NCI-H1105 treated with DMSO at 0.1 percent for 48 hours (cell line): ENCODE data around the gene MAGI2.

Source experiments
- DNase-seq: peaks from one replicate; lab custom pipeline; 2025; lab: John Stamatoyannopoulos, UW

MAGI2 gene

DNA sequence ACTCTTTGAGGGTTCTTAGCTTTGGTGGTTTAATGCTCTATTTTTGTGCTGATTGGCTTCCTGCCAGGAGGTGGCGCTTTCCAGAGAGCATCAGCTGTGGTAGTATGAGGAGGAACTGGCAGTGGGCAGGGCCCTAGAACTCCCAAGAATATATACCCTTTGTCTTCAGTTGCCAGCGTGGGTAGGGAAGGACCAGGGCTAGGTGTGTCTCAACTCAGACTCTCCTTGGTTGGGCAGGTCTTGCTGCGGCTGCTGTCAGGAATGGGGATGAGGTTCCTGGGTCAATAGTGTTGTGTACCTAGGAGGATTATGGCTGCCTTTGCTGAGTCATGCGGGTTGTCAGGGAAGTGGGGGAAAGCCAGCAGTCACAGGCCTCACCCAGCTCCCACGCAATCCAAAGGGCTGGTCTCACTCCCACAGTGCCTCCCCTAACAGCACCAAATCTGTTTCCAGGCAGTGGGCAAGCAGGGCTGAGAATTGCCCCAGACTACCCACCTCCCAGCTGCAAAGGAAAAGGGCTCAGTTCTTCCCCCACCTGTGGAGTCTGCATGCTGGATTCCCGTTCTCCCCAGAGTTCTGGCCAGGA, 1463.4 kb downstream of the MAGI2 start:
- DNase-seq = no peak

DNA sequence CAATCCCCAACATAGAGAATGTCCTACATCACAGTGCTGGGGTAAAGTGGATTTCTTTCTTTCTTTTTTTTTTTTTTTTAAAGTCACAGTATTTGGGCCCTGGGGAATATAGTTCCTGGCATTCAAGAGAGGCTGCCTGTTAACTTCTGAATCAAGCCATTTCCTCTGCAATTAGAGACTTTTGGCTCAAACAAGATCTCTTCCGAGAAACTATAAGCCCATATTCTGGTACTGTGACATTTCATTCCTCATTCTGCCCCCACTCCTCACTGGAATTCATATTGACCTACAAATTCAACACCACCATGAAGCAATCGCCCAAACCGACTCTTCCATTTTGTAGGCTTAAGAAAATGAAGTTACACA, 1467.5 kb downstream of the MAGI2 start:
- no peak for DNase-seq

DNA sequence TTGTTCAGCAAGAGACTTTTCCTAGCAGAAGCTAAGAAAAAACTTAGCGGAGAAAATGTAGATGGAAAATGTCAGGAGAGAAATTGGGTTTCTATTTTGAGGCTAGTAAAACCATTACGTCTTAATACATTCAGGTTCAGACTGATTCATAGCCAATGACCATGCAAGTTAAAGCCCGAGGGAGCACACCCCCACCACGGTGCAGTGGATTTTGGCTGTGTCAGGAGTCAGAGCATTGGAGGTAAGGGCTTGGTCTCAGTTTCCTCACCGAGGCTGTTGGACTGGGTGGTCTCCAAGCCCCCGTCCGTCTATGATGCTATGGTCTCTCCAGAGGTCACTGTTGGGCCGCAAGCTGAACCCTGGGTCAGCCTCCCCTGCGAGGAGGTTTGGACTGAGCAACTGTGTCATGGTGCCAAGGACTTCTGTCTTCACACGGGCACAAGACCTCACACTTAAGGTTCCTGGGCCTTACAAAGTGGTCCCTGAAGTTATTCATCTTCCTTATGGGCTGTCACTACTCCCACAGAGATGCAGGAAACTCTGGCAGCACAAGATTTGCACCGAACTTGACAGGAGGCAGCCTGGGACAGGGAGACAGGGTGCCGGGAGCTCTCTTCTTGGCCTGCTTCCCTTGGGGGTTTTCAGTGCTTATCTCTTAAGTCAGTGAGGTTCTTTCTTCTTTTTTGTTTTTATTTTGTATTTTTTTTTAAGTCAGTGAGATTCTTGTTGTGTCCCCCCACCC, 1468.1 kb downstream of the MAGI2 start:
- DNase-seq = no peak

DNA sequence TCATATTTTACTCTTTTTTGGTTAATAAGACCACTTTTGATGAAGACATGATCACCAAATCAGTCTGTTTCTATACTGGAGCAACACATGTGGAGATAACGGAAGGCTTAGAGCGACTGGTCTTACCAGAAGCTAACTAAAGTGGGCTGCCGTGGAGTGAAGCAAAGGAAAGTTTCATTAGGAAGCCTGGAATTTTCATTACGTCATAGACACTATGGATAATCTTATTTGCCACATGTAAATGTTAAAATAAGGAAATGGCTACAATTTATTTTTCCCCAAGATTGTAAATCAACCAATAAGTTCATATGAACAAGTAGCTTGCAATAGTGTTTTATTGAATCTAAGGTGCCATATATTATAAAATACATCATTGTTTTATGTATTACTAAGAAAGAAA, 1469.5 kb downstream of the MAGI2 start:
- no peak for DNase-seq

DNA sequence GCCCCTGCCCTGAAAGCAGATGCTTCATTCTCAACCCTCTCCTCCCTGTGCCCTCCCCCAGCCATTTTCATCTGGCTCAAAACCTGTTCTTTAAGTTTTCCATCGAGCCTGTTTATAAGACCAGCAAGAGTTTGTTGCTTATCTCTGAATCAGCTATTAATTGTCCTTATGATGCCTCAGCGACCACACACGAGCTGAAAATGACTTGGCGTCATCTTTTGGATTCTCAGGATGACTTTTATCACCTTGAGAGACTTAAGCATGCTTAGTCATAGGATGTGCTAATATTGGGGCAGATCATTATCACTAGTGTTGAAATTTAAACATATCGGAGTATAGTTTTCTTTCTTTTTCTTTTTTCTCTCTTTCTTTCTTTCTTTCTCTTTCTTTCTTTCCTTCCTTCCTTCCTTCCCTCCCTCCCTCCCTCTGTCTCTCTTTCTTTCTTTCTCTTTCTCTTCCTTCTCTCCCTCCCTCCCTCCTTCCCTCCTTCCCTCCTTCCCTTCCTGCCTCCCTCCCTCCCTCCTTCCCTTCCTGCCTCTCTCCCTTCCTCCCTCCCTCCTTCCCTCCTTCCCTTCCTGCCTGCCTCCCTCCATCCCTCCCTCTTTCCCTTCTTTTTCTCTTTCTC, 1470.4 kb downstream of the MAGI2 start:
- no peak for DNase-seq

DNA sequence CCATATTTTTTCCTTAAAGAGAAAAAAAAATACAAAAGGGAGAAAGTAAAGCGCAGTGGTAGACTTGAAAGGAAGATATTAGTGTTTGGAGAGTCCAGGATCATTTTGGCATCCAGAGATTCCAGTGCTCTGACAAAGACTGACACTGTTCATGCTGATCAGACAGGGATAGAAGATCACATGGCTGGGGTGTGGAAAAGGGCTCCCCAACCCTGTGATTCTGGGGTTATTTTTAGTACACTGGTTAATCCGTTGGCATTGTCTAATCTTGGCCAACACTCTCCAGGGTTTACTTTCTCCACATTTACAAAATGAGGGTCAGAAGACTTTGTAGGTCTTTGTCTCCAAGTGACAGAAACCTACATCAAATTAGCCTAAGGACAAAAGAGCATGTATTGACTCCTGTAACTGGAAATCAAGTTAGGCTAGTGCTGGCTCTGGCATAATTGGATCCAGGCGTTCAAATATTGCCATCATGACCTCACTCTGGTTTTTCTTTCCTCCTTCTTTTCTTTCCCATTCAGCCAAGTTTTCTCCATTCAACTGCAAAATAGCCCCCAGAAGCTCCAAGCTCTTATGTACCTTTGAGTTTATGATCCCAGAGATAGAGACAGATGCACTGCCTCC, 1473.3 kb downstream of the MAGI2 start:
- DNase-seq = no peak

DNA sequence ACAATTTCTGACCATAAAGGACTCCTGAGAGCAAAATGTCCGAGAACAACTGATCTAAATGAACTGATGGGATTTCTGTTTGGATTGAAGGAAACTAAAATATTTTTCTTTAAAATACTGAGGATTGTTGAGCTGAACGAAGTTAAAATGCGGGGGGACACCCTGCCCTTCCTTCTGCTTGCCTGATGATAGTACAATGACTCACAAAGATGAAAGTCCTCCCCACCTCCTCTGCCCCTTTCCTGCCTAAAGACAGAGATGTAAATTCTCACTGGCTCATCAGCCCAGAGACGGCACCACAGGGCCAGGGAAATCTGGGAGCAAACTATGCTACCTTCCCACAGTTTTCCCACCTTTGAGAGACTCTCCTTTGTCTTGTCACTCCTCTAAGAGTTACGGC, 1474.2 kb downstream of the MAGI2 start:
- DNase-seq = no peak

DNA sequence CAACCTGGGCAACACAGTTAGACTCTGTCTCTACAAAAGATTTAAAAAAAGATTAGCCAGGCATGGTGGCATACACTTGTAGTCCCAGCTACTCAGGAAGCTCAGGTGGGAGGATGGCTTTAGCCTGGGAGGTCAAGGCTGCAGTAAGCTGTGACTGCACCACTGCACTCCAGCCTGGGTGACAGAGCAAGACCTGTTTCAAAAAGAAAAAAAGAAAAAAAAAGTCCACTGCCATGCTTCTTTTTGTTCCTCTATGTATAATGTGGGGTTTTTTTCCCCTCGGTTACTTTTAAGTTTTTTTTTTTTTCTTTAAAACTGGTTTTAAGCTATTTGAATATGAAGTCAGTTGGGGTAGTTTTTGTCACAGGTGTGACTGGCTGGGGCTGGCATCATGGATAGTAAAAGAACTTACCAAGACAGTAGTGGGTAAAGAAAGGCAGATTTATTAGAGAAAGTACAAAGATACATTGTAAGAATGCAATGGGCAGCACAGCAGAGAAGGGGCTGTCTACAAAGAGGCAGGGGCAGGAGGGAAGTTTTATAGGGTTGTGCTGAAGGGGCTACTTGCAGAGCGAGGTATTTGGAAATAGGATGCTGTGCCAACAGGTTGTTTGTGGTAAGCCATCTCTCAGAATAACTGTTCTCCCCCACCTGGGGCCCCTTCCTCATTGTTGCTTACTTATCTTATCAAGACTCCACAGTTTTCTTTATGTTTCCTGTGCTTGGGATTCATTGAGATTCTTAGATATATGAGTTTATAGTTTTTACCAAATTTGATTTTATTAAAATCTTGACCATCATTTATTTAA, 1477.6 kb downstream of the MAGI2 start:
- DNase-seq = no peak

DNA sequence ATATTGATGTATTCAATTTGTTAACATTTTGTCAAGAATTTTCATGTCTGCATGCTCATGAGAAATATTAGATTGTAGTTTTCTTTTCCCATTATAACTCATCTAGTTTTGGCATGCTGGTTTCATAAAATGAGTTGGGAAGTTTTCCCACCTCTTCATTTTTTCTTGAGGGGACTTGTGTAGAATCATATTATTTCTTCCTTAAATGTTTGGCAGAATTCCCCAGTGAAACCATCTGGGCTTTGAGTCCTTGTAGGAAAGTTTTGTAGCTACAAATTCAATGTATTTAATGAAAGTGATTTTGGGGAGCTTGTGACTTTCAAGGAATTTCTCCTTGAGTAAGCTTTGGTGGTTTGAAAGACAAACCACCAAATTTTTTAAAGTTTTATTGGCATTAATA, 1481.7 kb downstream of the MAGI2 start:
- DNase-seq = no peak

DNA sequence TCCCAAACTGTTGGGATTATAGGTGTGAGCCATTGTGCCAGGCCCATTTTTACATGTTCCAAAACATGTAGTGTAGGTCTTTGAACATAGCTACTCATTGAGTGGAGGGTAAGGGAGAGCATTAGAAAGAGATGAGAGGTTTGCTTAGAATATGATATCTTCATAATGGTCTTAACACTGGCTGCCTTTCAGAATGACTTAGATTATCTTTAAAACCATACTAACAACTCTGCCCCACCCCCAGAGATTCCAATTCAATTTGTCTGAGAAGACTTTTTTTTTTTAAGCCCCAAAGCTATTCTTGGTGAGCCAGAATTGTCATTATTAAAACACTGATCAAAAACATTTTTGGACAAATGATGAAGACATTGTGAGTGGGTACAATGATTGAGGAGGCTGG, 1486.0 kb downstream of the MAGI2 start:
- no peak for DNase-seq
